GM23248 (cell line): ENCODE data around the gene CEMIP. TPM values are rescaled to one million over a fixed set of nuclear protein-coding genes. Genes with fewer than 3 reads are reported as not detected.
A peak's percentile ranks its signal among the peaks of the same experiment; 100 is the strongest.

Experiments used
- DNase-seq: peaks from one replicate; pipeline ENCODE4 v3.0.0-alpha.2; 2015
- H2AFZ ChIP-seq: fragments of 200-600 bp; sonication (generic); 2 replicates; pipeline ENCODE4 v1.6.1; 2016; ENCODE audit warnings: antibody characterized with exemption
- H3F3A ChIP-seq: fragments of 200-600 bp; sonication (generic); 2 replicates; pipeline ENCODE4 v1.6.1; 2016; ENCODE audit warnings: mild to moderate bottlenecking, antibody characterized with exemption, mixed run types; ENCODE audit not compliant: insufficient read depth
- H3K27ac ChIP-seq: fragments of 200-600 bp; sonication (generic); 2 replicates; pipeline ENCODE4 v1.5.1; 2016; ENCODE audit warnings: mild to moderate bottlenecking
- H3K27me3 ChIP-seq: fragments of 200-600 bp; sonication (generic); replicated peaks from 2 replicates; pipeline ENCODE4 v1.6.1; 2016; ENCODE audit warnings: mild to moderate bottlenecking; ENCODE audit not compliant: insufficient read depth
- H3K36me3 ChIP-seq: fragments of 200-600 bp; sonication (generic); 2 replicates; pipeline ENCODE4 v1.6.1; 2016; ENCODE audit warnings: low read depth, mild to moderate bottlenecking
- H3K4me1 ChIP-seq: fragments of 200-600 bp; sonication (generic); 2 replicates; pipeline ENCODE4 v1.6.1; 2016; ENCODE audit warnings: mild to moderate bottlenecking; ENCODE audit not compliant: insufficient read depth
- H3K4me2 ChIP-seq: fragments of 200-600 bp; sonication (generic); one replicate; pipeline ENCODE4 v1.6.1; 2016; ENCODE audit warnings: mild to moderate bottlenecking; ENCODE audit not compliant: unreplicated experiment
- H3K4me3 ChIP-seq: fragments of 200-600 bp; sonication (generic); 2 replicates; pipeline ENCODE4 v1.5.1; 2016; ENCODE audit warnings: mild to moderate bottlenecking
- H3K79me2 ChIP-seq: fragments of 200-600 bp; sonication (generic); 2 replicates; pipeline ENCODE4 v1.6.1; 2016; ENCODE audit warnings: mild to moderate bottlenecking; ENCODE audit not compliant: insufficient read depth
- H3K9ac ChIP-seq: fragments of 200-600 bp; sonication (generic); 2 replicates; pipeline ENCODE4 v1.6.1; 2016; ENCODE audit warnings: mild to moderate bottlenecking
- H3K9me2 ChIP-seq: fragments of 200-600 bp; sonication (generic); 2 replicates; pipeline ENCODE4 v1.6.1; 2016; ENCODE audit warnings: mixed run types, mild to moderate bottlenecking, moderate library complexity; ENCODE audit not compliant: insufficient read depth
- H3K9me3 ChIP-seq: fragments of 200-600 bp; sonication (generic); one replicate; pipeline ENCODE4 v1.6.1; 2017; ENCODE audit warnings: low read depth
- H4K20me1 ChIP-seq: fragments of 200-600 bp; sonication (generic); 2 replicates; pipeline ENCODE4 v1.6.0; 2016; ENCODE audit not compliant: insufficient read depth
- EZH2 ChIP-seq: fragments of 200-600 bp; sonication (generic); IDR thresholded peaks from 2 replicates; pipeline ENCODE4 v1.6.1; 2018; ENCODE audit warnings: antibody characterized with exemption, mild to moderate bottlenecking; ENCODE audit not compliant: insufficient read depth, poor library complexity, severe bottlenecking
- EZH2phosphoT487 ChIP-seq: fragments of 200-600 bp; sonication (generic); IDR thresholded peaks from 2 replicates; pipeline ENCODE4 v1.6.1; 2018; ENCODE audit warnings: antibody characterized with exemption, moderate library complexity, mild to moderate bottlenecking, low read depth; ENCODE audit not compliant: insufficient read depth
- WGBS, 2 experiments: methylation state at CpG; one replicate each; pipeline ENCODE4 v1.1.6; 2015 to 2017; ENCODE audit warnings: low lambda C conversion rate in 2 of 2, low coverage in 1 of 2; ENCODE audit errors: missing lambda C conversion rate in 2 of 2; 5-methylcytosine and 5-hydroxymethylcytosine counted together
- in situ Hi-C: fragments of 300-500 bp; cut with MboI; formaldehyde crosslinking; loops from 2 replicates; pipeline ENCODE4 v1.15.0; 2020
- polyA plus RNA-seq: library from polyadenylated mRNA; unstranded; fragments of >200 nt; fragmentation: Nextera tagmentation; extraction: Ambion mirVana; gene quantifications from 2 replicates; pipeline ENCODE4 v1.2.1, GENCODE V29; 2016
- total RNA-seq: library from RNA; depleted of rRNA; stranded (reverse); fragments of >200 nt; shearing (Covaris generic); gene quantifications from 2 replicates; pipeline ENCODE4 v1.2.3, GENCODE V29; 2014

Gene CEMIP
- total and polyA plus RNA-seq, 2 experiments from 2014 or later: 134 to 213 TPM

- peak overlapping the region; percentile 92 for H3K4me3 ChIP-seq
- no peaks in the 10 kb centered on the region for H3K27me3 ChIP-seq
- TF ChIP-seq EZH2: no peak
- TF ChIP-seq EZH2phosphoT487: no peak
- no peaks in the 10 kb centered on the region for H4K20me1 ChIP-seq
- WGBS, 2 experiments: 41 to 42% methylated on average over 8 of the region's 8 CpGs
- H3K9ac ChIP-seq: peak overlapping the region; percentile 88
- H2AFZ ChIP-seq: peak overlapping the region; percentile 88; the same call in 1 of the 2 replicates
- no peak for DNase-seq
- H3F3A ChIP-seq: peaks cover 28% of the 10 kb centered on the region
- in situ Hi-C loops: no loop called here
- H3K4me1 ChIP-seq: peaks cover 38% of the 10 kb centered on the region
- peaks cover 62% of the 10 kb centered on the region for H3K79me2 ChIP-seq
- H3K4me2 ChIP-seq: peak overlapping the region; percentile 100
- 0 out of 2 replicates have a peak overlapping the region, but pooled peaks have one; percentile 46 for H3K27ac ChIP-seq
- no peaks in the 10 kb centered on the region for H3K36me3 ChIP-seq
- H3K9me2 ChIP-seq: no peaks in the 10 kb centered on the region
- no peaks in the 10 kb centered on the region for H3K9me3 ChIP-seq
These were observed 209.1 kb downstream of the CEMIP start for GRCh38 chr15:80988148-80988796.

- WGBS, 2 experiments: 3 to 6% methylated on average over 7 of the region's 7 CpGs
- peak overlapping the region; percentile 92 for H3K4me3 ChIP-seq
- no peaks in the 10 kb centered on the region for H3K36me3 ChIP-seq
- H3K9ac ChIP-seq: peak overlapping the region; percentile 88
- TF ChIP-seq EZH2 (no peak), EZH2phosphoT487 (no peak)
- H3K27ac ChIP-seq: peak overlapping the region; percentile 46
- DNase-seq: no peak
- H3K9me3 ChIP-seq: no peaks in the 10 kb centered on the region
- H4K20me1 ChIP-seq: no peaks in the 10 kb centered on the region
- peaks cover 54% of the 10 kb centered on the region for H3K79me2 ChIP-seq
- peaks cover 28% of the 10 kb centered on the region for H3F3A ChIP-seq
- H3K4me1 ChIP-seq: peaks cover 38% of the 10 kb centered on the region
- in situ Hi-C loops: no loop called here
- H3K27me3 ChIP-seq: no peaks in the 10 kb centered on the region
- H3K4me2 ChIP-seq: peak overlapping the region; percentile 100
- H3K9me2 ChIP-seq: no peaks in the 10 kb centered on the region
- peak overlapping the region; percentile 88 for H2AFZ ChIP-seq
These were observed 209.9 kb downstream of the CEMIP start for GRCh38 chr15:80989081-80989517.

- Histone ChIP-seq H3F3A (peaks cover 28% of the 10 kb centered on the region), H3K27ac (peak within 1 kb of the TSS; percentile 97), H4K20me1 (no peaks in the 10 kb centered on the region), H3K9me3 (no peaks in the 10 kb centered on the region), H3K4me1 (peaks cover 38% of the 10 kb centered on the region), H3K4me3 (peak within 1 kb of the TSS; percentile 92), H3K27me3 (no peaks in the 10 kb centered on the region), H3K9me2 (no peaks in the 10 kb centered on the region), H3K36me3 (no peaks in the 10 kb centered on the region), H3K79me2 (peaks cover 47% of the 10 kb centered on the region), H3K9ac (peak within 1 kb of the TSS; percentile 90), H3K4me2 (peak within 1 kb of the TSS; percentile 100), H2AFZ (peak within 1 kb of the TSS; percentile 88)
- DNase-seq: peak; percentile 99
- TF ChIP-seq EZH2phosphoT487: no peak
- TF ChIP-seq EZH2: no peak
- in situ Hi-C loops: no loop called here
- 1% methylated on average over 43 to 49 of the region's 63 CpGs for WGBS, 2 experiments
These were observed 210.6 kb downstream of the CEMIP start, which contains the start of gene MESD for GRCh38 chr15:80989518-80990478. TSS of gene MESD (minus strand) at chr15:80989819. CDS start at chr15:80989791, 28 bp downstream.

DNA sequence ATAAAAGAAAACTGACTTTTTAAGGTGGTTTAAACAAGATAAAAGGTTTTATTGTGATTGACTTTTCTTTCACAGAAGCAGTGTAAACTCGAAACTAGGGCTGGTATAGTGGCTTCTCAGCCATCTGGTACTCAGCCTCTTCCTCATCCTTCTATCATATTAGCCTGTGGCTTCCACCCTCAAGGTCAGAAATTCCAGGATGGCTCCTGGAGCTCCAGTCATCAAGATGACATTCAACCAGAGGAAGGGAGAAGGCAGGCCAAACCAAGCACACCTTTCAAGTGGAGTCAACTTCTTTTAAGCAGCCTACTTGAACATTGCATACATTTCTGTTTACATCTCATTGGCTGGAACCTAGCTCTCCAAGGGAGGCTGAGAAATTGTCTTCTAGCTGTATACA is 211.8 kb downstream of the CEMIP start:
- H3K9ac ChIP-seq: peak overlapping the region; percentile 90
- H3K36me3 ChIP-seq: no peaks in the 10 kb centered on the region
- in situ Hi-C loops: no loop called here
- H3F3A ChIP-seq: peaks cover 28% of the 10 kb centered on the region
- H3K4me3 ChIP-seq: peak overlapping the region; percentile 73
- no peaks in the 10 kb centered on the region for H3K27me3 ChIP-seq
- peak; percentile 47 for DNase-seq
- H3K4me1 ChIP-seq: peaks cover 38% of the 10 kb centered on the region
- H4K20me1 ChIP-seq: no peaks in the 10 kb centered on the region
- no peaks in the 10 kb centered on the region for H3K9me3 ChIP-seq
- WGBS, 2 experiments: 41 to 61% methylated on average over 1 of the region's 1 CpG
- no peaks in the 10 kb centered on the region for H3K9me2 ChIP-seq
- TF ChIP-seq EZH2 (no peak), EZH2phosphoT487 (no peak)
- H3K4me2 ChIP-seq: peak overlapping the region; percentile 97
- peak overlapping the region; percentile 87 for H2AFZ ChIP-seq
- H3K79me2 ChIP-seq: peaks cover 36% of the 10 kb centered on the region
- H3K27ac ChIP-seq: peak overlapping the region; percentile 97
